ENCODE results near the gene DUX4.
"Not testable (repeated sequence)": the region's sequence is repeated elsewhere in the genome, so short reads cannot be mapped to it uniquely, and the experiment has no call there.

GRCh38 chr4:190203510-190203909 lies 29.9 kb downstream of the DUX4 start:
- not testable (repeated sequence) for TF ChIP-seq CTCF (IDR thresholded peaks at IDR 0.05 in 2 of 3, conservative IDR thresholded peaks at IDR 0.05 in 1 of 3; ENCODE audit: borderline replicate concordance in 1 of 3, insufficient read depth in 1 of 3, low read depth in 2 of 3, low read length in 2 of 3); EZH2phosphoT487 (IDR thresholded peaks at IDR 0.05; ENCODE audit: borderline replicate concordance); SIN3A (IDR thresholded peaks at IDR 0.05; ENCODE audit: low read depth); ZNF274 (IDR thresholded peaks at IDR 0.05; ENCODE audit: low read depth, low read length); SP1 (IDR thresholded peaks at IDR 0.05; ENCODE audit: low read depth)
